HuH-7 (cell line): ENCODE data around the gene FCRLB.
"Not testable (repeated sequence)": the region's sequence is repeated elsewhere in the genome, so short reads cannot be mapped to it uniquely, and the experiment has no call there.

Experiments
- DNase-seq: peaks from one replicate; pipeline ENCODE4 v3.0.0; 2011; ENCODE audit warnings: low spot score

FCRLB gene

GRCh38 chr1:161740921-161741320 is 19.6 kb downstream of the FCRLB start:
- DNase-seq = no peak

DNA sequence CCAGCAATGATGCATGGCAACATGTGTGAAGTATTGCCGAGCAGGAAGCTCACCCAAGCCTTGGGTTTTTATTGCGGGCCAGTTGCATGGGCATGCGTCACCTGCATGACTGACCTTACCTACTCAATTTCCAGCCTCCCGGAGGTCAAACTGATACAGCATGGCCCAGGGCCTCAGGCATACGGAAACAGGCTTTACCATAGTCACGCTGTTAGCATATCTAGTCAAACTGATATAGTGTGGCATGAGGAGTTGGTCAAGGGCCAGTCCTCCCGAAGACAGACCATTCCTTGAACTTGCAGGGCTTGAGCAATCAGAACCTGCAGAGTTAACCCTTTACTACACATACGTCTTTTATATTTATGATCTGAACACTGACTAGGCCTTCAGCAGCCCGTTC is 21.9 kb downstream of the FCRLB start:
- no peak for DNase-seq

DNA sequence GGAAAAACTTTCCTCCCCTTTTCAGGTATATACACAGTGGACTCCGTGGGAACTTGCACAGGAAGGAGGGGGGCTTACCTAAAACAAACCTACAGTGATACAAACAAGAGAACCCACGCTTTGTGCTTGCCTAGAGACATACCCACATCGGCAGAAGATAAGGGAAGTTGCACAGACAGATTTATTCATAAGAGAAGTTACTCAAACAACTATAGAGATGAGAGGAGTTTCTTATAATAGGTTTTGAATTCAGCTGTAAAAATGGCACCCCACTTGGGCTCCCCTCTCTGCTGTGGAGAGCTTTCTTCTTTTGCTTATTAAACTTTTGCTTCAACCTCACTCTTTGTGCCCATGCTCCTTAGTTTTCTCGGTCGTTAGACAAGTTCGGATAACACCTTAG is 26.5 kb downstream of the FCRLB start:
- no peak for DNase-seq

DNA sequence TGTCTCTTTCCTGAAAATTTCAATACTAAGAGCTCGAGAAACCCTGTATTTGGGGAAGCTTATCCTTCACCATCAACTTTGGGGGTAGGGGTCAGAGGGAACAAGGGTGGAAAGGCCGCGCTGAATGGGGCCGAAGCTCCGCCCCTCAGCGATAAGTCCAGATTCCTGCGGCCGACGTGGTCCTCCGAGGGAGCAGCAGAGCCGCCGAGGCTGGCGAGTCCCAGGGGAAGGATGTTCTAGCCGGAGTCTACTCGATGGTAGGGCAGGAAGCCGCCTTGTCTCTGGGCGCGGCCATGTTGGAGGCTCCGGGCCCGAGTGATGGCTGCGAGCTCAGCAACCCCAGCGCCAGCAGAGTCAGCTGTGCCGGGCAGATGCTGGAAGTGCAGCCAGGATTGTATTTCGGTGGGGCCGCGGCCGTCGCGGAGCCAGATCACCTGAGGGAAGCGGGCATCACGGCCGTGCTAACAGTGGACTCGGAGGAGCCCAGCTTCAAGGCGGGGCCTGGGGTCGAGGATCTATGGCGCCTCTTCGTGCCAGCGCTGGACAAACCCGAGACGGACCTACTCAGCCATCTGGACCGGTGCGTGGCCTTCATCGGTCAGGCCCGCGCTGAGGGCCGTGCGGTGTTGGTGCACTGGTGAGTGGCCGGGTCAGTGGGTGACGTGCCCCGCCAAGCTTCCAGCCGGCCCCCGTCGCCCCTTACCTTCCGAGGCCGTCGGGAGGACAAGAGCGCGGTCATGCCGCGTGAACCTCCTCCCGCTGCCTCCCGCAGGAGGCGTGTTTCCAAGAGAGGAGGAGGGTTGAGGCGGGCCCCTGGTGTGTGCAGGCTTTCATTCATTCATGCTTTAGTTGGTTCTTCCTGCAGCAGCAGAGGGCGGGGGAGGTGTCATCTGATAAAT is 28.4 kb downstream of the FCRLB start, which contains the start of gene DUSP12:
Gene DUSP12 (plus strand): TSS at position 278 of the 899 bp plus-strand sequence. CDS start 16 bp downstream, at position 294.
- DNase-seq = peak; percentile 79

GRCh38 chr1:161763522-161764098 is 42.3 kb downstream of the FCRLB start:
- peak; percentile 30 for DNase-seq

GRCh38 chr1:161766102-161766981 is 45.0 kb downstream of the FCRLB start, which contains the start of gene ATF6:
ATF6 (plus strand) TSS chr1:161766320; CDS start chr1:161766361, 41 bp downstream.
- peak; percentile 43 for DNase-seq

GRCh38 chr1:161768461-161768860 is 47.1 kb downstream of the FCRLB start:
- DNase-seq = no peak

- no peak for DNase-seq
Measured at GRCh38 chr1:161768986-161769672, 47.8 kb downstream of the FCRLB start.

- not testable (repeated sequence) for DNase-seq
Measured at GRCh38 chr1:161769673-161770045, 48.3 kb downstream of the FCRLB start.

- no peak for DNase-seq
Measured at GRCh38 chr1:161770250-161770649, 48.9 kb downstream of the FCRLB start.

DNA sequence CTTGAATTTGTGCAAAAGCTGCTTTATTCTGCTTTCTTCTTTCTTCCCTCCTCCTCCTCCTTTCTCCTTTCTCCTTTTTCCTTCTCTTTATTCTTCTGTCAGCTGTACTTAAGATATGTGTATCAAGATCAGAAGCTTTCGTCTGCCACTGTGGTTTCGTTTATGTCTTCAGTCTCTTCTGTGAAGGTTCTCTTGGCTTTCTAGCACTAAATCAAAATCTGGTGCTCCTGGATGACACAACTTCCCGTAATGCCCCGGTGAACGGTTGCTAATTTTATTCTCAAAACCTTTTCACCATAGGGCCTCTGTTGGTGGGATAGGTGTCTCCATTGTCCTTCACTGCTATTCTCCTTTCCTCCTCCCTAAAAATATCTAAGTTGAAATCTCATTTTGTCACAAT is 49.8 kb downstream of the FCRLB start:
- no peak for DNase-seq

- no peak for DNase-seq
Measured at GRCh38 chr1:161771973-161772372, 50.6 kb downstream of the FCRLB start.

DNA sequence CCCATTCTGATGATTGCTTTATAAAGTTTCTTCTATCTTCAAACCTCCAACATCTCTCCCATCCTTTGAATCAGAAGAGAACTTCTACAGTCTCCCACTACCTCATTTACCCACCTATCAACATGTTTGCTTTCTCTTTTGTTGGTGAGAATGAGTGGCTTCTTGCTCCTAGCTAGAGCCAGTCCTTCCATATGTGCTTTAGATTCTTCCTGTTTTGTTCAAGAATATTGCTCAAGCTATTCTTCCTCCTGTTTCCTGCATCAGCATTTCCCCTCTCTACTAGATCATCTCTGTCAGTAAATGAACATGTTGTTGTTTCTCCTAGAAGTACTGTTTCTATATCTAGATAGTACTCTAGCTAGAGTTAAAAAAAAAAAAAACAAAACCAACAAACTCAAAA is 51.1 kb downstream of the FCRLB start:
- no peak for DNase-seq

DNA sequence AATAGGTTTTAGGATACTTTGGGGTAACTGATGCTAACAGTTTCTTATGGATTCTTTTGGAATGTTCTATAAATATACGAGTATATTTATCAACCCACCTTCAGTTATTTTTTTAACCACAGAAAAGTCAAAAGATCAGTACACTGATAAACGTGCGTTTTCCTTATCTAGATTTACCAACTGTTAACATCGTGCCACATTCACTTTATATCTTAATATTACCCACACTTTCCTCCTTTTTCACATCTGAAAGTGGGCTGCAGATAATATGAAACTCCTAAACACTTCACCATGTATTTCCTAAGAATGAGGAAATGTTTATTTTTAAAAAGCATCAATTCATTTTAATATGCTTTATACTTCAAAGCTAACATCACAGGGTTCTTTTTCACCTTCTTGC is 52.4 kb downstream of the FCRLB start:
- DNase-seq = no peak

GRCh38 chr1:161777261-161777660 is 55.9 kb downstream of the FCRLB start:
- DNase-seq = no peak
